ENCODE results near the gene DDX39B. TPM values are rescaled to one million over a fixed set of nuclear protein-coding genes. Genes with fewer than 3 reads are reported as not detected.

DDX39B gene
- total and polyA plus RNA-seq, 9 of the 15 experiments (the other 6 are each of a cell fraction or from before 2014, with no cell fraction given), result 479 to 869 (median 592) TPM

DNA sequence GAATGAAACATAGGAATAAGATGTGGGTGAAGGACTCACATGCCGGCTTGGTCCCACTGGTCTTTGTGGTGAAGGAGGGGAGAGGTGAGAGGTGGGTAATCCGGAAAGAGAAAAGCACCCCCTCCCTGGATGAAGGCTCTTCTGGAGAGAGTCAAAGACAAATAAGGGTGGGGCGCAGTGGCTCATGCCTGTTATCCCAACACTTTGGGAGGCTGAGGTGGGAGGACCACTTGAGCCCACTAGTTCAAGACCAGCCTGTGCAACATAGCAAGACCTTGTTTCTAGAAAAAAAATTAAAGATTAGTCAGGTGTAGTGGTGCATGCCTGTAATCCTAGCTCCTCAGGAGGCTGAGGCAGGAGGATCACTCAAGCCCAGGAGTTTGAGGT lies 37.3 kb upstream of the DDX39B start:
- FAIRE-seq (no peak), ATAC-seq (no peak), DNase-seq (ENCODE audit: extremely low read depth in 1 of 4, low spot score in 3 of 4) (no peak)
- no peaks in the 10 kb centered on the region for H3K36me3 ChIP-seq (ENCODE audit: control insufficient read depth, insufficient read depth, low read length)
- WGBS (ENCODE audit: insufficient coverage, low coverage, missing lambda C conversion rate), result 52% methylated on average over 3 of the region's 3 CpGs
- H3K27me3 ChIP-seq (ENCODE audit: control insufficient read depth in 2 of 2, insufficient read depth in 2 of 2, low read length in 2 of 2), result no peaks in the 10 kb centered on the region
- no peak overlapping the region for H3K27ac ChIP-seq (ENCODE audit: extremely low read depth, low read depth, low read length)
- ChIA-PET POLR2A (interaction anchor here (0.9 to 3.3 kb wide), 3 partner anchors 9 to 76 kb away, joined by 3 to 16 read pairs (median 7); partner anchors contain the start of gene APOM), CTCF (ENCODE audit: low intra/inter-chr PET ratio) (no interaction called here)
- H3K79me2 ChIP-seq (ENCODE audit: control insufficient read depth, insufficient read depth, low read length), result no peaks in the 10 kb centered on the region
- H3K9me3 ChIP-seq (replicated peaks; ENCODE audit: control insufficient read depth, insufficient read depth, low read depth, low read length), result no peaks in the 10 kb centered on the region
- in situ Hi-C loops (cut with MboI), result no loop called here
- no TSS peak for BruUV-seq (replicated peaks)
- intact Hi-C loops (cut with micrococcal nuclease), result no loop called here
- H3K4me3 ChIP-seq, result no peak overlapping the region
- no peak for TF ChIP-seq ZNF384 (IDR thresholded peaks at IDR 0.05; ENCODE audit: low read depth, low read length)
- TF ChIP-seq MYBL2 (IDR thresholded peaks at IDR 0.05; ENCODE audit: low read depth), result no peak
- TF ChIP-seq MYBL2 (CRISPR knock-in tag; IDR thresholded peaks at IDR 0.05; ENCODE audit: borderline replicate concordance), result no peak
- TF ChIP-seq MCM5 (IDR thresholded peaks at IDR 0.05; ENCODE audit: low read depth), result no peak
- no peak for TF ChIP-seq ELF1 (tag; IDR thresholded peaks at IDR 0.05)
- no peak for TF ChIP-seq STAT5B (CRISPR knock-in tag; IDR thresholded peaks at IDR 0.05)
- TF ChIP-seq NFIX (CRISPR knock-in tag; IDR thresholded peaks at IDR 0.05; ENCODE audit: low read depth), result no peak
- TF ChIP-seq, protein P1, sequence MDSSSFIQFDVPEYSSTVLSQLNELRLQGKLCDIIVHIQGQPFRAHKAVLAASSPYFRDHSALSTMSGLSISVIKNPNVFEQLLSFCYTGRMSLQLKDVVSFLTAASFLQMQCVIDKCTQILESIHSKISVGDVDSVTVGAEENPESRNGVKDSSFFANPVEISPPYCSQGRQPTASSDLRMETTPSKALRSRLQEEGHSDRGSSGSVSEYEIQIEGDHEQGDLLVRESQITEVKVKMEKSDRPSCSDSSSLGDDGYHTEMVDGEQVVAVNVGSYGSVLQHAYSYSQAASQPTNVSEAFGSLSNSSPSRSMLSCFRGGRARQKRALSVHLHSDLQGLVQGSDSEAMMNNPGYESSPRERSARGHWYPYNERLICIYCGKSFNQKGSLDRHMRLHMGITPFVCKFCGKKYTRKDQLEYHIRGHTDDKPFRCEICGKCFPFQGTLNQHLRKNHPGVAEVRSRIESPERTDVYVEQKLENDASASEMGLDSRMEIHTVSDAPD (CRISPR knock-in tag; IDR thresholded peaks at IDR 0.05), result no peak
- TF ChIP-seq, protein P2, sequence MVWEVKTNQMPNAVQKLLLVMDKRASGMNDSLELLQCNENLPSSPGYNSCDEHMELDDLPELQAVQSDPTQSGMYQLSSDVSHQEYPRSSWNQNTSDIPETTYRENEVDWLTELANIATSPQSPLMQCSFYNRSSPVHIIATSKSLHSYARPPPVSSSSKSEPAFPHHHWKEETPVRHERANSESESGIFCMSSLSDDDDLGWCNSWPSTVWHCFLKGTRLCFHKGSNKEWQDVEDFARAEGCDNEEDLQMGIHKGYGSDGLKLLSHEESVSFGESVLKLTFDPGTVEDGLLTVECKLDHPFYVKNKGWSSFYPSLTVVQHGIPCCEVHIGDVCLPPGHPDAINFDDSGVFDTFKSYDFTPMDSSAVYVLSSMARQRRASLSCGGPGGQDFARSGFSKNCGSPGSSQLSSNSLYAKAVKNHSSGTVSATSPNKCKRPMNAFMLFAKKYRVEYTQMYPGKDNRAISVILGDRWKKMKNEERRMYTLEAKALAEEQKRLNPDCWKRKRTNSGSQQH (CRISPR knock-in tag; IDR thresholded peaks at IDR 0.05), result no peak
- no peak for TF ChIP-seq RBM25 (IDR thresholded peaks at IDR 0.05; ENCODE audit: low read depth, low read length, severe bottlenecking)
- no peak for TF ChIP-seq ELF4 (CRISPR knock-in tag; IDR thresholded peaks at IDR 0.05)
- no peak for TF ChIP-seq COPS2 (conservative IDR thresholded peaks at IDR 0.05)
- no peak for TF ChIP-seq E4F1 (CRISPR knock-in tag; IDR thresholded peaks at IDR 0.05; ENCODE audit: borderline replicate concordance)
- no peak for TF ChIP-seq ZNF133 (CRISPR knock-in tag; IDR thresholded peaks at IDR 0.05)
- TF ChIP-seq ZNF23 (CRISPR knock-in tag; IDR thresholded peaks at IDR 0.05), result no peak
- TF ChIP-seq PHF8 (IDR thresholded peaks at IDR 0.05; ENCODE audit: borderline replicate concordance, low read length), result no peak
- no peak overlapping the region for H3K9ac ChIP-seq (ENCODE audit: insufficient read depth in 1 of 2, low read depth in 2 of 2, low read length in 2 of 2)
- no peaks in the 10 kb centered on the region for H4K20me1 ChIP-seq (replicated peaks; ENCODE audit: control insufficient read depth, insufficient read depth, low read length)
- peaks cover 0 to 30% of the 10 kb centered on the region in 2 experiments; a peak in 3 of 5 replicates for H3K4me1 ChIP-seq (replicated peaks in 1 of 2; ENCODE audit: control insufficient read depth in 2 of 2, insufficient read depth in 2 of 2, low read length in 2 of 2)
- no peak overlapping the region for H3K4me2 ChIP-seq (ENCODE audit: insufficient read depth, low read length)
- no peaks in the 10 kb centered on the region for H3K9me1 ChIP-seq (ENCODE audit: control insufficient read depth, insufficient read depth, low read length)
- no peak overlapping the region for H2AFZ ChIP-seq (ENCODE audit: low read depth, low read length)
